CD1c-positive myeloid dendritic cell (primary cell): Measurements from ENCODE around the gene NEUROD2.
A peak's percentile ranks its signal among the peaks of the same experiment; 100 is the strongest.

Experiments used
- DNase-seq: peaks from one replicate; pipeline ENCODE4 v3.0.0-alpha.2; 2016; ENCODE audit errors: extremely low spot score

The NEUROD2 gene

GRCh38 chr17:39607851-39608130, at the start of gene NEUROD2:
NEUROD2 (minus strand) TSS chr17:39607920; CDS start chr17:39606599, 1,321 bp downstream.
- no peak for DNase-seq

GRCh38 chr17:39655105-39655504, 47.4 kb upstream of the NEUROD2 start:
- DNase-seq: no peak

DNA sequence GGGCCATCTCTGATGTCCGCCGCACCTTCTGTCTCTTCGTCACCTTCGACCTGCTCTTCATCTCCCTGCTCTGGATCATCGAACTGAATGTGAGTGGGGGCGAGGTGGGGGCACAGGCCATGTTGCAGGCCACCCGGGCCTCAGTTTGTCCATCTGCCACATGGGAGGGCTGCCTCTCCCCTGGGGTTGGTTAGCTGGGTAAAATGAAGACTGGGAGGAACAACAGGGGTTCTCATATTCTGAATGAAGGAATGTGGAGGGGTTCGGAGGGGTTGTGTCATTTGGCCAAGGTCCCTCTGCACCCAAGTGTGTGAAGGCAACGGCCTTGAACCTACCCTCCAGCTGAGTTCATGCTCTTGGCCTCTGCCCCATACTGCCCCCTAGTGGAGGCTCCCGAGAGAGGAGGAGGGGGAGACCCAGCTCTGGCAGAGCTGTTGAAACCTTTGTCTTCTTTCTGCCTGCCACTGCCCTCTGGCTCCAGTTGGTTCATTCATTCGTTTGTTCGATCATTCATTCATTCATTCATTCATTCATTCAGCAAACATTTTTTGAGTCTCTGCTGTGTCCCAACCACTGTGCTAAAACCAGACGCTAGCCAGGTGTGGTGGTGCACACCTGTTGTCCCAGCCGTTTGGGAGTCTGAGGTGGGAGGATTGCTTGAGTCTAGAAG, 46.1 kb upstream of the NEUROD2 start:
- DNase-seq: peak; percentile 77

- DNase-seq: no peak
Measured at GRCh38 chr17:39653316-39653661, 45.6 kb upstream of the NEUROD2 start.

GRCh38 chr17:39652587-39653315, 45.0 kb upstream of the NEUROD2 start:
- DNase-seq: no peak

DNA sequence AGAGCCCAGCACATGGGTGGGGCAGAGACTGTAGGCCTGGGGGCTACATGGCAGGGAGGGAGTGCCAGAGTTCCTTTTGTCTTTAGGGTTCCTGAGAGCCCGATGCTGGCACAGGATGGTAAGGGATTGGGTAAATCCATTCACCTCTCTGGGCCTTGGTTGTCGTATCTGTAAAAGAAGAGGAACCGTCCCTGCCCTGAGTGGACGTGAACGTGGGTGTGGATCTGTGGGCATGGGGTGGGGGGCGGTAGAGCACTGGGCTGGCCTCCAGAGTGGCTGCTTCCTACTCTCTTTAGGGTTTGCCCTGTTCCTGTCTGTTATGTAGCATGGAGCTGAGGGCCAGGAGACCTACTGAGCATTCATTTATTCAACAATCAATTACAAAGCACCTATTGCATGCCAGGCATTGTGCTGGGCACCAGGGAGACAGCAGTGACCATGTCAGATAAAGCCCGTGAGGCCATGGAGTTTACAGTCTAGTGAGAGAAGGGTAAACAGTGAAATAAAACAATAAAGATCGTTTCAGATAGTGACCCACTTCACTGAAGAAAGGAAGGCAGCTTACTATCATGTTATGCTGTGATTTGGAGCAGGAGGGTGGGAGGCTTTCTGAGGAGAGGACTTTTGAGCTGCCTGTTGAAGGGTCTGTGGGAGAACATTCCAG, 44.3 kb upstream of the NEUROD2 start:
- DNase-seq: peak; percentile 64

GRCh38 chr17:39650121-39650579, 42.4 kb upstream of the NEUROD2 start:
- DNase-seq: no peak

DNA sequence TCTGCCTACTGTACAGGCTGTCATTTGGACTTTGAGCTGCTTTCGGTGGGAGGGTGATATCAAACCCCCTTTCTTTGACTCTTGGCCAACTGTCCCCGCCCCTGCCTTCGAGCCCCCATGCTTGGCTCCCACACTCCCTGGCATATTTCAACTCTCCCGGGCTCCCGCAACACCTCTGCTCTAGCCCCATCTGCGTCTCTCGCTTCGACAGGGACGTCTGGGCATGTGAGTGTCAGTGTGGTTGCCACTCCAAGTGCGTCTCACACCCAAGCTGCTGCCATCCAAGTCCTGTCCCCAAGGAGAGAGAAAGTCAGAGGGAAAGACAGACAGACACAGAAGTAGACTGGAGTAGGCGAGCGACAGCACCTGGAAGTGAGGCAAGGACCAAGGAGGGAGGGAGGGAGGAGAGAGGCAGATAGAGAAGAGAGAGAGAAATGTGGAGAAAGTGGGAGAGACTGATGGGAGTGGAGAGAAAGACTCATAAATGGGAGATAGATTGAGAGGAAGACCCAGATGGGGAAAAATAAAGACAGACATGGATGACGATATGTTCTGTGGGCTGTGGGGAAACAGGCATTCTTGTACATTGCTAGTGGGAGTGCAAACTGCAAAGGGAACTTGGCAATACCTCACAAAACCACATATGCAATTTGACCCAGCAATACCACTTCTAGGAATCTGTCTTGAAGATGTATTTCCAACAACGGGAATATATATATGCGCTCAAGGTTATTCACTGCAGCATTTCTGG, 41.1 kb upstream of the NEUROD2 start:
- DNase-seq: peak; percentile 53

DNA sequence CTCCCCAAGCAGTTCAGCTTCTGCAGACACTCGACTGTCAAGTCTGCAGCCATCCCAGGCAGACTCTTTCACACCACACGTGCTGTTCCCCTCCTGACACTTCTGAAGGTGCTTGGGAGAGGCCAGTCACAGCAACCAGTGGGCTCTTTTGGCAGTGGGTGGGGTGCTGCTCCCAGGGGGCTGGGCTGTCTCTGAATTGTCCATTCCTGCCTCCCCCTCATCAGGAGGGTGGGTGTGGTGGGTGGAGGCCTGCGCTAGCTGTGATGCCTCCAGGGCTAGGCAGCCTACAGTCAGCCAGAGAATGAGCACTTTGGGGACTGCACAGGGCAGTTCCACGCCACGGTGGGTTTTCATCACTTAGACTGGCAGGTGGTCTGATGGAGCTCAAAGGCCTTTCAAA, 39.5 kb upstream of the NEUROD2 start:
- DNase-seq: no peak

DNA sequence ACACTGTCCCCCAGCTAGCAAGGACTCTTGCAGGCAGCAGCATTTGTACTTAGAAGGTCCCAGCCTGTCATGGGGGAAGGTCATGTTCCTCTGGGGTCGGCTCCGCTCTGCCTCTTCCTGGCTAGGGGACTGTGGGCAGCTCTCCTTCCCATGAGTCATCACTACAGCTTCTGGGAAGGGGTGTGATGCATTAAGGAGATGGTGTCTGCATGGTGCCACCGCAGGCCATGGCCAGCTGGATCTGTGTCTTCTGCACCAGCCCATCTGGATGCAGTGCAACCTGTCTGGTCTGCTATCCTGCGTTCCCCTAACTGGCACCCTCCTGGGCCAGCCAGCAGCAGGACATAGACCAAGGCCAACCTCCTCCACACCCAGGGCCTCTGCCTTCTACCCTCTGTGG, 35.6 kb upstream of the NEUROD2 start:
- DNase-seq: peak; percentile 42

DNA sequence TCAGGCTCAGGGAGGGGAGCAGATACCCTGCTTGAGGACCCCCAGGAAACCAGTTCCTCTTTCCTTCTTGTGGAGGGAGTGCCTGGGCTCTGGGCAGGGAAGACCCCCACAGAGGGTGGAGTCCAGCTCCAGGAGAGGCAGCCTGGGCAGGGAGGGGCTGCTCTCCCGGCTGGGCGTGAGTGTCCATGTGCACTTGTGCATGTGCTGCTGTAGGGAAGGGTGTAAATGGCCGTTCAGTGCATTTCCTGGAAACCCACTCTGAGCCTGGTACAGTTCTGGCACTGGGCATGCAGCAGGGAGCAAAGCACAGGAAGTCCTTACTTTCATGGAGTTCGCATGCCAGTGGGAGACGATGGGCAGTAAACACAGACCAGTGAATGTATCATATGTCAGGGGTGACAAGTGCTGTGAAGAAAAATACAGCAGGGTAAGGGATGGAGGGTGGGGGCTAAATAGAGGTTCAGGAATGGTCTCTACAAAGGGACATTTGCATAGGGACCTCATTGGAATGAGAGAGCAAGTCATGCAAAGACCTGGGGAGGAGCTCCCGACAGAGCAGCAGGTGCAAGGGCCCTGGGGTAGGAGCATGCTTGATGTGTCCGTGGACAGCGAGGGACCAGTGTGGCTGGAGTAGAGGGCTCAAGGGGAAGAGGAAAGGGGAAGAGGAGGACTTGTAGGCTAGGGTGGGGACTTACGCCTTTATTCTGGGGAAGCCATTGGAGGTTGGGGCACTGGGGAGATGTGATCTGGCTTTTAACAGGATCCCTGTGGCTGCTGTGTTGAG, 34.8 kb upstream of the NEUROD2 start:
- peak; percentile 33 for DNase-seq

- peak; percentile 74 for DNase-seq
Measured at GRCh38 chr17:39641883-39642282, 34.2 kb upstream of the NEUROD2 start.

DNA sequence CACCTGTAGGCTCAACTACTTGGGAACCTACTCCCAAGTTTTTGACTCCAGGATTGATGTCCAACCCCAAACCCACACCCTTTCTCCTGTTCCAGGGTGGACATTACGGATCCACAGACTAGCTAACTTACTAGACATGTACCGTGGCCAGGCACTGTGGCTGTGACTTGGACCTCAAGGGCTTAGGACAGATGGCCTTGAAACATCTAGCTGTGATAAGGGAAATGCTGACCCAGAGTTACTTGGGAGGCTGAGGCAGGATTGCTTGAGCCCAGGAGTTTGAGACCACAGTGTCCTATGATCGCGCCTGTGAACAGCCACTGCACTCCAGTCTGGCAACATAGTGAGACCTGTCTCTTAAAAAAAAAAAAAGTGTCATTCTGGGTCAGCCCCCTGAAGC, 33.4 kb upstream of the NEUROD2 start:
- DNase-seq: no peak

- DNase-seq: peak; percentile 71
Measured at GRCh38 chr17:39640591-39641031, 32.9 kb upstream of the NEUROD2 start.

- no peak for DNase-seq
Measured at GRCh38 chr17:39639566-39640458, 32.1 kb upstream of the NEUROD2 start.

DNA sequence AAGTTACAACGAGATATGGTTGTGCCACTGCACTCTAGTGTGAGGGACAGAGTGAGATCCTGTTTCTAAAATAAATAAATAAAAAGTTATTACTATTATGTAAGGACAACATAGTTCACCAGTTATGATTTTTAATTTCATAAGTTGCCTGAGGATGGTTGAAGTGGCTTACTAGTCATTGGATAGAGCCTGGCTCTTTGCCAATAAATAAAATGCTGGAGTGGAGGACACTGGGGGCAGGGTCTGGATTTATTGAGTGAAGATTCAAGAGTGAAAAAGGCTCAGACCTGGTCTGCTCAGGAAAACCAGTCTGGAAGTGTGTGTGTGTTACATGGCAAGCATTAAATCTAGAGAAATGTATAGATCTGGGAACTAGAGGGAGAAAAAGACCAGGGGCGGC, 31.3 kb upstream of the NEUROD2 start:
- DNase-seq: no peak

DNA sequence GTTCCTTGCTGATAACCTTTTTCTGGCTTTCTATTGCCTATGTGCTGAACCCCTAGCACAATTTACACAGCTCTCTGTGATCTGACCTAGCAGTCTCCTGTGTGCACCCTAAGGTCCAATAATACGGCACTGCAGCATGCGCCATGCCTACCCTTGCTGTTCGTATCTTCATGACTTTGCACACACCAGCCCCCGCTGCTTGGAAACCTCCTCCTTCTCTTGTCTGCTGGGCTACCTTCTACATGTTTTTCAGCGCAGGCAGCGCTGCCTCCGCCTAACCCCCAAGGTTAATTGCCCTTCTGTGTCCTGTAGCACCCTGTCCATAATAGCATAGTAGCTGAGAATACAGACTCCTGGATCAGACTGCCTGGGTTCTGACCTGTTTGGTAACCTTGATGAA, 30.6 kb upstream of the NEUROD2 start:
- DNase-seq: no peak

DNA sequence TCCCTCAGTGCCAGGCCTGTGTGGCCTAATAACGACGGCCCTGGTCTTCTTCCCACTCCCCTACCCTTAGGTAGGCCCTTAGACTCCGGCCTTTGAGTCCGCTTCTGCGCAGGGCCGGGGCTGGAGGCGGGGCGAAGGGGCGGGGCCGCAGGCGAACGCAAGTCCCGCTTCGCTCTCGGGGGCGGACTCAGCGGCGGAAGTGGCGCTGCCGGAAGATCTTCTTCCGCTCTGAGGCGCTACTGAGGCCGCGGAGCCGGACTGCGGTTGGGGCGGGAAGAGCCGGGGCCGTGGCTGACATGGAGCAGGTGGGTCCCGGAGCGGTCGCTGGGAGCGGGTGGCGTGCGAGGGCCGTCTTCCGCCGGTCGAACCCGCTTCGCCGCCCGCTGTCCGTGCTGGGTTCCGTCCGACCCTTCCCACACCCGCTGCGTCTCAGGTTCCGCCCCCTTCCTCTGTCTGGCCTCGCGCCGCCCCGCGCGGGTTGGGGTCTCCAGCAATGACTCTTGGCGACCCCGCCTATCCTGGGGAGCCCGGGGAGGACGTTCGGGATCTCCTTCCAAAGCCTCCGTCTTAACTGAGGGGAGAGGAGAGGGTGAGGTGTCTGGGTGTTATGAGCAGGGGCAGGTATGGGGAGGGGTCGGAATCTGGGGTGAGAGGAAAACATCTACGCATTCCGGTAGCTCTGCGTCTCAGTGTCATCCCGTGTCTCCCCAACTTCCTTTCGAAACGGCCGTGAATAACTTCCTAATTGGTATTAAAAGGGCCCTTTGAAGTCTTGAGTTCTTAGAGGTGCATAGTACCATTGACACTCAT, 29.4 kb upstream of the NEUROD2 start, which contains the start of gene STARD3:
TSS of gene STARD3 (plus strand) at position 218 of the 810 bp plus-strand sequence. CDS start 16,388 bp downstream, outside the sequence.
- peak; percentile 94 for DNase-seq

GRCh38 chr17:39636587-39636926, 28.8 kb upstream of the NEUROD2 start:
- no peak for DNase-seq
